Endothelial cell of umbilical vein (primary cell): ENCODE measurements around the gene FOXS1. TPM values are rescaled to one million over a fixed set of nuclear protein-coding genes. Genes with fewer than 3 reads are reported as not detected.

Experiments used
- BruUV-seq: library from RNA; stranded (reverse); fragments of 400-500 nt; replicated peaks from 2 replicates; lab custom pipeline; 2021; lab: Mats Ljungman, UMichigan
- CTCF ChIA-PET: fragments of 300-600, 350-600 bp; sonication (Branson Sonifier 250); formaldehyde crosslinking; loops from one replicate; lab custom pipeline; 2021; ENCODE audit warnings: antibody characterized with exemption, inconsistent platforms; lab: Charles Lee
- POLR2A ChIA-PET: fragments of 300-600, 350-600 bp; sonication (Branson Sonifier 250); formaldehyde crosslinking; loops from one replicate; lab custom pipeline; 2021; ENCODE audit warnings: antibody characterized with exemption, inconsistent platforms; lab: Charles Lee
- DNase-seq: peaks from one replicate; pipeline ENCODE4 v3.0.0-alpha.2; 2011; ENCODE audit warnings: low read depth, low spot score
- FAIRE-seq: peaks from 2 replicates; lab custom pipeline; 2011; peaks lifted over from hg19 to GRCh38; lab: Jason Lieb, UNC
- H2AFZ ChIP-seq: 2 replicates; pipeline ENCODE4 v1.6.0; 2012; ENCODE audit warnings: low read depth, low read length, control low read depth, inconsistent platforms
- H3K27ac ChIP-seq: 2 replicates; pipeline ENCODE4 v1.5.1; 2011; ENCODE audit warnings: low read depth, mild to moderate bottlenecking, control low read depth, low read length, moderate library complexity; ENCODE audit not compliant: insufficient read depth
- H3K27me3 ChIP-seq, 2 experiments: 2 replicates each; pipeline versions ENCODE4 v1.6.0 to v1.6.1; 2011; ENCODE audit warnings: low read length in 2 of 2, mixed read lengths in 1 of 2; ENCODE audit not compliant: control insufficient read depth in 2 of 2, insufficient read depth in 2 of 2
- H3K36me3 ChIP-seq, 2 experiments: 2 replicates in 1 of 2; 3 replicates in 1 of 2; pipeline ENCODE4 v1.5.1; 2011; ENCODE audit warnings: low read length in 2 of 2, mild to moderate bottlenecking in 1 of 2, moderate library complexity in 1 of 2; ENCODE audit not compliant: control insufficient read depth in 2 of 2, insufficient read depth in 2 of 2; ENCODE audit errors: extremely low read depth in 1 of 2
- H3K4me1 ChIP-seq: 3 replicates; pipeline ENCODE4 v1.5.1; 2011; ENCODE audit warnings: mild to moderate bottlenecking, low read length; ENCODE audit not compliant: control insufficient read depth, insufficient read depth; ENCODE audit errors: extremely low read depth
- H3K4me2 ChIP-seq: 2 replicates; pipeline ENCODE4 v1.6.1; 2011; ENCODE audit warnings: low read length, control low read depth, mixed read lengths; ENCODE audit not compliant: insufficient read depth
- H3K4me3 ChIP-seq, 3 experiments: fragments of 200-600 bp in 1 of 3; sonication (generic), shearing (Covaris generic) in 1 of 3; replicated peaks in 1 of 3; 2 replicates each; pipeline ENCODE4 v1.5.1; 2011 to 2016; ENCODE audit warnings: control low read depth in 3 of 3, low read length in 3 of 3, mild to moderate bottlenecking in 2 of 3, inconsistent platforms in 1 of 3, low read depth in 1 of 3, moderate library complexity in 1 of 3; ENCODE audit not compliant: insufficient read depth in 1 of 3
- H3K79me2 ChIP-seq: 2 replicates; pipeline ENCODE4 v1.6.0; 2012; ENCODE audit warnings: low read length, inconsistent platforms; ENCODE audit not compliant: control insufficient read depth, insufficient read depth
- H3K9ac ChIP-seq: replicated peaks from 2 replicates; pipeline ENCODE3; 2011; ENCODE audit warnings: low read length, control low read depth; ENCODE audit not compliant: insufficient read depth; ENCODE audit errors: extremely low read depth
- H3K9me1 ChIP-seq: replicated peaks from 3 replicates; pipeline ENCODE4 v1.6.0; 2011; ENCODE audit warnings: mild to moderate bottlenecking, low read length; ENCODE audit not compliant: control insufficient read depth, insufficient read depth; ENCODE audit errors: extremely low read depth
- H3K9me3 ChIP-seq: replicated peaks from 2 replicates; pipeline ENCODE4 v1.5.1; 2012; ENCODE audit warnings: low read length, inconsistent platforms; ENCODE audit not compliant: control insufficient read depth, insufficient read depth
- H4K20me1 ChIP-seq: replicated peaks from 2 replicates; pipeline ENCODE3; 2011; ENCODE audit warnings: mild to moderate bottlenecking, low read length; ENCODE audit not compliant: control insufficient read depth, insufficient read depth; ENCODE audit errors: extremely low read depth
- EZH2 ChIP-seq: IDR thresholded peaks from 2 replicates; pipeline ENCODE4 v1.6.1; 2012; ENCODE audit warnings: borderline replicate concordance, low read depth, mild to moderate bottlenecking, moderate library complexity, low read length, inconsistent platforms; ENCODE audit not compliant: severe bottlenecking
- FOS ChIP-seq: IDR thresholded peaks from 2 replicates; pipeline ENCODE4 v1.6.1; 2011; ENCODE audit warnings: mild to moderate bottlenecking, low read length, moderate library complexity, borderline replicate concordance; ENCODE audit not compliant: insufficient read depth
- GATA2 ChIP-seq: IDR thresholded peaks from 2 replicates; pipeline ENCODE4 v1.7.0; 2011; ENCODE audit warnings: low read depth, mild to moderate bottlenecking, moderate library complexity, mixed read lengths, low read length; ENCODE audit not compliant: insufficient read length, insufficient read depth
- JUN ChIP-seq: IDR thresholded peaks from 2 replicates; pipeline ENCODE4 v1.6.1; 2011; ENCODE audit warnings: borderline replicate concordance, low read depth; ENCODE audit not compliant: insufficient read length, insufficient read depth
- MYC ChIP-seq: IDR thresholded peaks from one replicate; pipeline ENCODE4 v1.6.1; 2011; ENCODE audit warnings: mild to moderate bottlenecking, low read depth, low read length
- POLR2A ChIP-seq: IDR thresholded peaks from 2 replicates; pipeline ENCODE4 v1.6.1; 2012; ENCODE audit warnings: low read depth, mild to moderate bottlenecking, control low read depth, low read length
- POLR2AphosphoS5 ChIP-seq: IDR thresholded peaks from 2 replicates; pipeline ENCODE4 v1.6.1; 2012; ENCODE audit warnings: low read depth, mild to moderate bottlenecking, control low read depth, low read length, moderate library complexity; ENCODE audit not compliant: insufficient read depth
- dilution Hi-C: fragments of 300-500 bp; cut with MboI; formaldehyde crosslinking; loops from one replicate; pipeline ENCODE4 v1.15.0; 2019; ENCODE audit warnings: low sequenced_read_pairs; ENCODE audit not compliant: extremely low pct_ligation_motif_present
- intact Hi-C: fragments of 100-400 bp; cut with micrococcal nuclease; formaldehyde crosslinking; loops from one replicate; pipeline ENCODE4 v1.10.0; 2022
- polyA plus RNA-seq, 4 experiments: library from polyadenylated mRNA; depleted of rRNA in 3 of 4; stranded (reverse) in 3 of 4; unstranded in 1 of 4; fragments of >200 nt; gene quantifications; 2 replicates each; pipeline versions ENCODE4 v1.2.1 to v1.2.3, GENCODE V29; 2011 to 2012; ENCODE audit warnings: missing spikeins in 1 of 4
- total RNA-seq: library from RNA; stranded (reverse); gene quantifications from 2 replicates; pipeline ENCODE4 v1.2.3, GENCODE V29; 2021
- TF ChIP-seq, protein P1 (sequence below), 2 donors: IDR thresholded peaks; 1 replicate in 1 of 2; 2 replicates in 1 of 2; pipeline ENCODE4 v1.5.1; 2011; ENCODE audit warnings: low read length in 2 of 2, mild to moderate bottlenecking in 2 of 2, moderate library complexity in 2 of 2, control low read depth in 1 of 2, inconsistent platforms in 1 of 2, low read depth in 1 of 2; ENCODE audit not compliant: insufficient read depth in 1 of 2; ENCODE audit errors: extremely low read depth in 1 of 2
- TF ChIP-seq, protein P2 (sequence below): IDR thresholded peaks from 2 replicates; pipeline ENCODE4 v1.6.1; 2011; ENCODE audit not compliant: insufficient read depth, insufficient read length

FOXS1 gene
- total and polyA plus RNA-seq, 2 donors (not counting 3 experiments of a cell fraction or from before 2014, with no cell fraction given), result 0.84 TPM; not detected in 1

DNA sequence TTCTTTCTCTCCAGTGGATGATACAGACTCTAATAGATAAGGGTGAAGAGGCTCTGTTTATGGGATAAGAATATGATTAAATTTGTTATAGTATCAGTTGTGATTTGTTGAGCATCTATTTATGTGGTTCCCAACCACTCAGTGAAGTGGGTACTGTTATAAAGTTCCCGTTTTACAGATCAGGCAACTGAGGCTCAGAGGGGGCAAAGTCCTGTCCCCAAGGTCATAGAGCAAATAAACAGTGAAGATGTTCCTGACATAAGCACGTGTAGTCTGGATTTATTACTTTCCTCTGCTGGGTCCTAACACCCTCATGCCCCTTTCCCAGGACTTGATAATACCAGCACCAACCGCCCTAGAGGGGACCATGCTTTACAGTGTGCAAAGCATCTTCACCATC is 20.8 kb upstream of the FOXS1 start:
- Histone ChIP-seq H3K4me2 (no peak overlapping the region), H3K27me3 (peaks cover 20% of the 10 kb centered on the region in 2 experiments), H3K9me1 (no peaks in the 10 kb centered on the region), H3K4me1 (no peaks in the 10 kb centered on the region), H3K36me3 (no peaks in the 10 kb centered on the region), H3K9ac (no peak overlapping the region), H3K79me2 (no peaks in the 10 kb centered on the region), H2AFZ (no peak overlapping the region), H3K4me3 (no peak overlapping the region), H3K9me3 (no peaks in the 10 kb centered on the region), H4K20me1 (no peaks in the 10 kb centered on the region), H3K27ac (no peak overlapping the region)
- TF ChIP-seq, protein P1, sequence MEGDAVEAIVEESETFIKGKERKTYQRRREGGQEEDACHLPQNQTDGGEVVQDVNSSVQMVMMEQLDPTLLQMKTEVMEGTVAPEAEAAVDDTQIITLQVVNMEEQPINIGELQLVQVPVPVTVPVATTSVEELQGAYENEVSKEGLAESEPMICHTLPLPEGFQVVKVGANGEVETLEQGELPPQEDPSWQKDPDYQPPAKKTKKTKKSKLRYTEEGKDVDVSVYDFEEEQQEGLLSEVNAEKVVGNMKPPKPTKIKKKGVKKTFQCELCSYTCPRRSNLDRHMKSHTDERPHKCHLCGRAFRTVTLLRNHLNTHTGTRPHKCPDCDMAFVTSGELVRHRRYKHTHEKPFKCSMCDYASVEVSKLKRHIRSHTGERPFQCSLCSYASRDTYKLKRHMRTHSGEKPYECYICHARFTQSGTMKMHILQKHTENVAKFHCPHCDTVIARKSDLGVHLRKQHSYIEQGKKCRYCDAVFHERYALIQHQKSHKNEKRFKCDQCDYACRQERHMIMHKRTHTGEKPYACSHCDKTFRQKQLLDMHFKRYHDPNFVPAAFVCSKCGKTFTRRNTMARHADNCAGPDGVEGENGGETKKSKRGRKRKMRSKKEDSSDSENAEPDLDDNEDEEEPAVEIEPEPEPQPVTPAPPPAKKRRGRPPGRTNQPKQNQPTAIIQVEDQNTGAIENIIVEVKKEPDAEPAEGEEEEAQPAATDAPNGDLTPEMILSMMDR (IDR thresholded peaks at IDR 0.05; ENCODE audit: extremely low read depth in 1 of 2, insufficient read depth in 1 of 2, low read depth in 1 of 2, low read length in 2 of 2), result no peak
- no peak for TF ChIP-seq POLR2AphosphoS5
- no peak for TF ChIP-seq EZH2
- TF ChIP-seq JUN, result no peak
- no peak for TF ChIP-seq FOS
- no peak for TF ChIP-seq MYC
- no peak for TF ChIP-seq POLR2A
- no peak for TF ChIP-seq GATA2
- TF ChIP-seq, protein P2, sequence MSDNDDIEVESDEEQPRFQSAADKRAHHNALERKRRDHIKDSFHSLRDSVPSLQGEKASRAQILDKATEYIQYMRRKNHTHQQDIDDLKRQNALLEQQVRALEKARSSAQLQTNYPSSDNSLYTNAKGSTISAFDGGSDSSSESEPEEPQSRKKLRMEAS, result no peak
- FAIRE-seq, result no peak
- POLR2A ChIA-PET, result no interaction called here
- dilution Hi-C loops (no loop called here), intact Hi-C loops (no loop called here)
- BruUV-seq, result no TSS peak
- CTCF ChIA-PET, result no interaction called here
- no peak for DNase-seq
